ENCODE data around the gene FAM170B.

FAM170B gene

DNA sequence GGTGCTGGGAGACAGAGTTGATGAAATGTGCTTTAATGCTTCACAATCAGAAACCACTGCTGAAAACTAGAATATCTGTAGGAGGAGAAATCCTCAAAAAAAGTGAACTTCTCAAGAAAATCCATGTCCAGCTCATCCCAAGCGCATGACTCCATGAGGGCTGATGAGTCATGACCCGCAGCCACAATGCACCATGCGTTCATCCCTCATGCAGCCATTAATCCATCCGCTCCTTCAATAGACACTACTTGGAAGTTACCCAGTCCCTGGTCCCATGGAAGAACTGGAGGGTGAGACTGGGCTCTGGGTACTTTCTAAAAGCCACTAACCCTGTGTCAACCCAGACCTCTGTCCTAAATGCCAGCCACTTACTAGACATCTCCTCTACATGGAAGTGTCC, 29.9 kb upstream of the FAM170B start:
- Histone ChIP-seq H3K9ac (no peak overlapping the region), H3K9me3 (ENCODE audit: control insufficient read depth, low read length) (no peaks in the 10 kb centered on the region), H2AFZ (no peak overlapping the region), H3K27me3 (ENCODE audit: control insufficient read depth, insufficient read depth, low read length) (no peaks in the 10 kb centered on the region), H3K4me2 (ENCODE audit: low read length) (no peak overlapping the region), H3K79me2 (no peaks in the 10 kb centered on the region), H3K4me1 (peaks cover 40% of the 10 kb centered on the region), H3K36me3 (ENCODE audit: control insufficient read depth, insufficient read depth, low read length) (no peaks in the 10 kb centered on the region), H3K4me3 (ENCODE audit: low read depth, low read length) (no peak overlapping the region), H3K27ac (no peak overlapping the region)
- TF ChIP-seq, protein P1, sequence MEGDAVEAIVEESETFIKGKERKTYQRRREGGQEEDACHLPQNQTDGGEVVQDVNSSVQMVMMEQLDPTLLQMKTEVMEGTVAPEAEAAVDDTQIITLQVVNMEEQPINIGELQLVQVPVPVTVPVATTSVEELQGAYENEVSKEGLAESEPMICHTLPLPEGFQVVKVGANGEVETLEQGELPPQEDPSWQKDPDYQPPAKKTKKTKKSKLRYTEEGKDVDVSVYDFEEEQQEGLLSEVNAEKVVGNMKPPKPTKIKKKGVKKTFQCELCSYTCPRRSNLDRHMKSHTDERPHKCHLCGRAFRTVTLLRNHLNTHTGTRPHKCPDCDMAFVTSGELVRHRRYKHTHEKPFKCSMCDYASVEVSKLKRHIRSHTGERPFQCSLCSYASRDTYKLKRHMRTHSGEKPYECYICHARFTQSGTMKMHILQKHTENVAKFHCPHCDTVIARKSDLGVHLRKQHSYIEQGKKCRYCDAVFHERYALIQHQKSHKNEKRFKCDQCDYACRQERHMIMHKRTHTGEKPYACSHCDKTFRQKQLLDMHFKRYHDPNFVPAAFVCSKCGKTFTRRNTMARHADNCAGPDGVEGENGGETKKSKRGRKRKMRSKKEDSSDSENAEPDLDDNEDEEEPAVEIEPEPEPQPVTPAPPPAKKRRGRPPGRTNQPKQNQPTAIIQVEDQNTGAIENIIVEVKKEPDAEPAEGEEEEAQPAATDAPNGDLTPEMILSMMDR (IDR thresholded peaks at IDR 0.05), result no peak

DNA sequence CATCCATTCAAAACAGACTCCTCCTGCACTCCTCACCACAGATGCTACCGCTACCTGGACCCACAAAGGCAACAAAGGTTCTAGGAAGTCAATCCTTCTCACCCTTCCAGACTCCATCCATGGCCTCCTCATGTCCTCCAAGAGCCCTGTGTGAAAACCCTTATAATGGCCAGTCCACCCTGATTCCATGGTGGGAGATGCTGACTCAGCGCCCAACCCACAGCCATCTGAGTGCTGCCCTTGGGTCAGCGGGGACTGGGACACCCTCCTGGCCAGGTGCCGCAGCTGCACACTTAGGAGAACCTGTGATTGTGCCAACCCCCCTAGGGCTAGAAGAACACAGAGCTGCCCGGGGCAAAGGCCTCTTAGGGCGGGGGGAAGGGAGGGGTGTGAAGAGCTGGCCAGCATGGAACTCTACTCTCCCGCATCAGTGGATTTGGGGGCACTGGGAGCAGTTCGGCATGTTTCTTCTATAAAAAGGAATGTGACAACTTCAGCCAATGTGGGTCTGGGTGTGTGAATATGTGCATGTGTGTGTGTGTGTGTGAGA, 29.0 kb upstream of the FAM170B start:
- no peak overlapping the region for H3K9ac ChIP-seq
- TF ChIP-seq, protein P1 (IDR thresholded peaks at IDR 0.05), result no peak

DNA sequence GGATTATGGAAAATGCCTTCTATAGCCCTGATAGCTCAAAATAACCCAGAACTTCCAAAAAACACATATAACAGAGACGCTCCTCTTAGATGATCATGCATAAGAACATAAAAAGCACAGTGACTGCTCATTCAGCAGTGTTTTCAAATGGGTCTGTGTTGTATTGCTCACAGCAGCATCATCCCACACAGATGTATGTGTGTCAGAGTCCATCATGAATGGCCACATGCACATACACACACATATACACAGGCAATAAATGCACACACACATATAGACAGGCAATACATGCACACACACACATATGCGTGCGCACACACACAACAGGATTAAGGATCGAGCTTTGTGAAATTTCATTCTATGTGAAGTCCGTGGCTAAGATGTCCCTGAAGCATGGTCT, 28.2 kb upstream of the FAM170B start:
- H3K27me3 ChIP-seq (ENCODE audit: control insufficient read depth, insufficient read depth, low read length), result no peaks in the 10 kb centered on the region
- H3K79me2 ChIP-seq, result no peaks in the 10 kb centered on the region
- no peaks in the 10 kb centered on the region for H3K9me3 ChIP-seq (ENCODE audit: control insufficient read depth, low read length)
- H3K4me2 ChIP-seq (ENCODE audit: low read length), result no peak overlapping the region
- TF ChIP-seq, protein P1 (IDR thresholded peaks at IDR 0.05), result no peak
- no peak overlapping the region for H2AFZ ChIP-seq
- no peak overlapping the region for H3K9ac ChIP-seq
- peaks cover 31% of the 10 kb centered on the region for H3K4me1 ChIP-seq
- H3K4me3 ChIP-seq (ENCODE audit: low read depth, low read length), result no peak overlapping the region
- no peaks in the 10 kb centered on the region for H3K36me3 ChIP-seq (ENCODE audit: control insufficient read depth, insufficient read depth, low read length)
- no peak overlapping the region for H3K27ac ChIP-seq

More for the DNA sequence above, 29.0 kb upstream of the FAM170B start:
- H3K27ac ChIP-seq, result no peak overlapping the region
- no peak overlapping the region for H2AFZ ChIP-seq
- H3K4me3 ChIP-seq (ENCODE audit: low read depth, low read length), result no peak overlapping the region
- H3K27me3 ChIP-seq (ENCODE audit: control insufficient read depth, insufficient read depth, low read length), result no peaks in the 10 kb centered on the region
- H3K4me1 ChIP-seq, result peaks cover 38% of the 10 kb centered on the region
- no peaks in the 10 kb centered on the region for H3K36me3 ChIP-seq (ENCODE audit: control insufficient read depth, insufficient read depth, low read length)
- H3K79me2 ChIP-seq, result no peaks in the 10 kb centered on the region
- no peaks in the 10 kb centered on the region for H3K9me3 ChIP-seq (ENCODE audit: control insufficient read depth, low read length)
- no peak overlapping the region for H3K4me2 ChIP-seq (ENCODE audit: low read length)

DNA sequence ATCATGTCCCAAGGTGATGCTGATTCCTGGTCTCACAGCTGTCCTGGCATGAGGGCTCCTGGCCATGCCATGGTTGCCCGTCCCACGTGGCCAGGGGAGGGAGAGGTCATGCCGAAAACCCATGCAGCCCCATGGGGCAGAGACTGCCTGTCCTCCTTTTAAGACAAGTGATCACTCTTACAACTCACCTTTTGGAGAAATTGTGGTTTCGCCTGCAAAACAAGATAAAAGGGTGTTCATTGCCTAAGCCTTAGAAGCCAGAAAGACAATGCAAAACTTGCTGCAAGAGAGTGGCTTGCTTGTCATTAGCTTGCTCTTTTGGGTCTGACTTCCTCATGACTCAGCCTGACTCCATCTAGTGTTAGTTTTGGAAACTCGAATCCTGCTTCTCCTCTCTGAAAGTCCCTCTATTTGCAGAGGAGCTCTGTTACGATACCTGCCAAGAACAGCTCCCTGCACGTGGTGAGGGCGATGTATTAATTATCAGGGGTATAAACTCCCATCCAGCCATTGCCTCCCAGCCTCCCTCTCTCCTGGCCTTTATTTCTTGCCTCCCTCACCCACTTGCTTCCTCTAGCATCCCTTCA, 27.7 kb upstream of the FAM170B start:
- no peaks in the 10 kb centered on the region for H3K36me3 ChIP-seq (ENCODE audit: control insufficient read depth, insufficient read depth, low read length)
- H3K27me3 ChIP-seq (ENCODE audit: control insufficient read depth, insufficient read depth, low read length), result no peaks in the 10 kb centered on the region
- no peak overlapping the region for H3K4me3 ChIP-seq (ENCODE audit: low read depth, low read length)
- no peak overlapping the region for H3K9ac ChIP-seq
- no peak overlapping the region for H2AFZ ChIP-seq
- TF ChIP-seq, protein P1 (IDR thresholded peaks at IDR 0.05), result peak; percentile 42
- no peaks in the 10 kb centered on the region for H3K9me3 ChIP-seq (ENCODE audit: control insufficient read depth, low read length)
- H3K4me2 ChIP-seq (ENCODE audit: low read length), result no peak overlapping the region
- H3K4me1 ChIP-seq, result peaks cover 25% of the 10 kb centered on the region
- no peak overlapping the region for H3K27ac ChIP-seq
- H3K79me2 ChIP-seq, result no peaks in the 10 kb centered on the region

DNA sequence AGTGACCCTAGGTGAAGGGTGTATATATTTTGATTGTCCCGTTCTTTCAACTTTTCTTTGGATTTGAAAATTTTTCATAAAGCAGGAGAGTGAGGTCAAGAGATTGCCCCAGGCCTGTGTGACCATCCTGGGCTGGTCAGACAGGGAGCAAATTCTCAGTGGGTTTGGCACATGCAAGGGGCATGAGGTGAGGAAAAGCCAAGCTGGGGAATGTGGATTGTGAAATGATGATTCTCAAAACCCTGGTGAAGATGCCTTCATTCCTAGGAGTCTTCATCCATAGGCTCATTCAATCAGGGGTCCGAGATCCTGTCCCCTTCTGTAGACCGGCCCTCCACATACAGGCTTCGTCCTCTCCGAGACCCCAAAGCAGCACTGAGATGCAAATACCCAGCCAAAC, 27.0 kb upstream of the FAM170B start:
- H3K4me2 ChIP-seq (ENCODE audit: low read length), result no peak overlapping the region
- H3K4me1 ChIP-seq, result peaks cover 18% of the 10 kb centered on the region
- TF ChIP-seq, protein P1 (IDR thresholded peaks at IDR 0.05), result no peak
- H2AFZ ChIP-seq, result no peak overlapping the region
- H3K4me3 ChIP-seq (ENCODE audit: low read depth, low read length), result no peak overlapping the region
- H3K9ac ChIP-seq, result no peak overlapping the region
- no peaks in the 10 kb centered on the region for H3K36me3 ChIP-seq (ENCODE audit: control insufficient read depth, insufficient read depth, low read length)
- H3K9me3 ChIP-seq (ENCODE audit: control insufficient read depth, low read length), result no peaks in the 10 kb centered on the region
- no peak overlapping the region for H3K27ac ChIP-seq
- H3K79me2 ChIP-seq, result no peaks in the 10 kb centered on the region
- no peaks in the 10 kb centered on the region for H3K27me3 ChIP-seq (ENCODE audit: control insufficient read depth, insufficient read depth, low read length)

Measured in parathyroid adenoma (tissue), 2 donors.